BE2C (cell line): ENCODE measurements around the gene MAP4K1.
"Not testable (repeated sequence)": the region's sequence is repeated elsewhere in the genome, so short reads cannot be mapped to it uniquely, and the experiment has no call there.

ENCODE experiments used
- DNase-seq: peaks from one replicate; pipeline ENCODE4 v3.0.0-alpha.2; 2020
- H3K27me3 ChIP-seq: fragments of 250-450 bp; sonication (Bioruptor Pico); 2 replicates; pipeline ENCODE4 v1.5.1; 2020; ENCODE audit warnings: mild to moderate bottlenecking
- H3K36me3 ChIP-seq: fragments of 250-450 bp; sonication (Bioruptor Pico); 2 replicates; pipeline ENCODE4 v1.5.1; 2020; ENCODE audit warnings: mild to moderate bottlenecking
- H3K4me1 ChIP-seq: fragments of 250-450 bp; sonication (Bioruptor Pico); 2 replicates; pipeline ENCODE4 v1.5.1; 2020
- H3K4me3 ChIP-seq: 2 replicates; pipeline ENCODE4 v1.5.1; 2011; ENCODE audit warnings: low read depth, low read length
- H3K9me3 ChIP-seq: fragments of 250-450 bp; sonication (Bioruptor Pico); 2 replicates; pipeline ENCODE4 v1.5.1; 2020
- TF ChIP-seq, protein P1 (sequence below): IDR thresholded peaks from 2 replicates; pipeline ENCODE4 v1.5.1; 2012; ENCODE audit warnings: mild to moderate bottlenecking, low read depth, low read length

MAP4K1 gene

DNA sequence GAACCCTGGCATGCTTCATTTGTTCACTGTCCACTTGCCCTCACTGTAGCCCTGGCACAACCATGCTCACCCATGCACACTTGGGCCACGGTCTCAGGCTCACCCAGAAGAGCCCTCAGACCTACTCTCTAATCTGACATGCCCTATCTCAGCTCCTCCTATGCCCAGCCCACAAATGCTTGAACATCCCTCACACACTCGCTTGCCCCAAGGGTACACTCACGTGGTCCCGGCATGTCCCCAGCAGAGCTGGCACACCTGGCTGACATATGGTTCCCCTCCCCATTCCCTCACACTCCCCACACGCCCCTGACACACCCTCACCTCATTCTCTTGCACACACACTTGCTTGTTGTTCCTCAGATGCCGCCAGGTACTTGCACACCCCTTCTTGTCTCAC is 55.7 kb downstream of the MAP4K1 start:
- no peak for DNase-seq
- no peaks in the 10 kb centered on the region for H3K9me3 ChIP-seq
- peaks cover 19% of the 10 kb centered on the region for H3K27me3 ChIP-seq
- H3K36me3 ChIP-seq, result no peaks in the 10 kb centered on the region
- H3K4me3 ChIP-seq, result no peak overlapping the region
- TF ChIP-seq, protein P1, sequence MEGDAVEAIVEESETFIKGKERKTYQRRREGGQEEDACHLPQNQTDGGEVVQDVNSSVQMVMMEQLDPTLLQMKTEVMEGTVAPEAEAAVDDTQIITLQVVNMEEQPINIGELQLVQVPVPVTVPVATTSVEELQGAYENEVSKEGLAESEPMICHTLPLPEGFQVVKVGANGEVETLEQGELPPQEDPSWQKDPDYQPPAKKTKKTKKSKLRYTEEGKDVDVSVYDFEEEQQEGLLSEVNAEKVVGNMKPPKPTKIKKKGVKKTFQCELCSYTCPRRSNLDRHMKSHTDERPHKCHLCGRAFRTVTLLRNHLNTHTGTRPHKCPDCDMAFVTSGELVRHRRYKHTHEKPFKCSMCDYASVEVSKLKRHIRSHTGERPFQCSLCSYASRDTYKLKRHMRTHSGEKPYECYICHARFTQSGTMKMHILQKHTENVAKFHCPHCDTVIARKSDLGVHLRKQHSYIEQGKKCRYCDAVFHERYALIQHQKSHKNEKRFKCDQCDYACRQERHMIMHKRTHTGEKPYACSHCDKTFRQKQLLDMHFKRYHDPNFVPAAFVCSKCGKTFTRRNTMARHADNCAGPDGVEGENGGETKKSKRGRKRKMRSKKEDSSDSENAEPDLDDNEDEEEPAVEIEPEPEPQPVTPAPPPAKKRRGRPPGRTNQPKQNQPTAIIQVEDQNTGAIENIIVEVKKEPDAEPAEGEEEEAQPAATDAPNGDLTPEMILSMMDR, result no peak
- no peaks in the 10 kb centered on the region for H3K4me1 ChIP-seq

DNA sequence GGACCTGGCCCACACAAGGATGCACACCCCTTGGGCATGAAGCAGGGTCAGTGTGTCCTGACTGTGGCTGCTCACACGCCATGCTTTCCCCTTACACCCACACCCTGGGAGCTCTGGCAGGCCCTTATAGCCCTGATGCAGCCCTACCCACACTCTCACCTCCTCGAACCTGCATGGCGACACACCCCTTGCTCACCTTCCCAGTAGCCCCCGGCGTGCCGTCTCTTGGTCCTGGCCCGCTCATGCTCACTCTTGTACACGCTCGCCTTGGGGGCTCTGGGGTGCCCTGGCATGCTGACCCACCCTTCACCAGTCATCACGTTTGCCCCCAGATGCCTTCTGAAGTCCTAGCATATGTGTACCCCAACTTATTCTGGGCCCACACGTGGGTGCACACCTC is 56.1 kb downstream of the MAP4K1 start:
- no peak for DNase-seq
- Histone ChIP-seq H3K36me3 (no peaks in the 10 kb centered on the region), H3K9me3 (no peaks in the 10 kb centered on the region), H3K4me3 (no peak overlapping the region), H3K27me3 (peaks cover 19% of the 10 kb centered on the region), H3K4me1 (no peaks in the 10 kb centered on the region)
- TF ChIP-seq, protein P1, result no peak

DNA sequence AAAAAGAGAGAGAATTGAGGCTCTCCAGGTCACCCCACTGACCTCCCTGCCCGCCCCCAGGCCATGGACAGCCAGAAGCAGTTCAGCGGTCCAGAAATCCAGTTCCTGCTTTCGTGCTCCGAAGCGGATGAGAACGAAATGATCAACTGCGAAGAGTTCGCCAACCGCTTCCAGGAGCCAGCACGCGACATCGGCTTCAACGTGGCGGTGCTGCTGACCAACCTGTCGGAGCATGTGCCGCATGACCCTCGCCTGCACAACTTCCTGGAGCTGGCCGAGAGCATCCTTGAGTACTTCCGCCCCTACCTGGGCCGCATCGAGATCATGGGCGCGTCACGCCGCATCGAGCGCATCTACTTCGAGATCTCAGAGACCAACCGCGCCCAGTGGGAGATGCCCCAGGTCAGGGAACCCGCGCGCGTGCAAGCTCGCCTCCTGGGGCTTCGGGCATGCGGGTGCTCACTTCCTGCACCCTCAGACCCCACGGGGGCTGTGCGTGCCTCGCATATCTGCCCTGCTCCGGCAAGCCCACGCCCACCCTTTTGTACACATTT is 56.6 kb downstream of the MAP4K1 start:
- Histone ChIP-seq H3K9me3 (no peaks in the 10 kb centered on the region), H3K4me3 (no peak overlapping the region), H3K36me3 (no peaks in the 10 kb centered on the region), H3K27me3 (peaks cover 19% of the 10 kb centered on the region), H3K4me1 (no peaks in the 10 kb centered on the region)
- no peak for DNase-seq
- TF ChIP-seq, protein P1, result no peak

DNA sequence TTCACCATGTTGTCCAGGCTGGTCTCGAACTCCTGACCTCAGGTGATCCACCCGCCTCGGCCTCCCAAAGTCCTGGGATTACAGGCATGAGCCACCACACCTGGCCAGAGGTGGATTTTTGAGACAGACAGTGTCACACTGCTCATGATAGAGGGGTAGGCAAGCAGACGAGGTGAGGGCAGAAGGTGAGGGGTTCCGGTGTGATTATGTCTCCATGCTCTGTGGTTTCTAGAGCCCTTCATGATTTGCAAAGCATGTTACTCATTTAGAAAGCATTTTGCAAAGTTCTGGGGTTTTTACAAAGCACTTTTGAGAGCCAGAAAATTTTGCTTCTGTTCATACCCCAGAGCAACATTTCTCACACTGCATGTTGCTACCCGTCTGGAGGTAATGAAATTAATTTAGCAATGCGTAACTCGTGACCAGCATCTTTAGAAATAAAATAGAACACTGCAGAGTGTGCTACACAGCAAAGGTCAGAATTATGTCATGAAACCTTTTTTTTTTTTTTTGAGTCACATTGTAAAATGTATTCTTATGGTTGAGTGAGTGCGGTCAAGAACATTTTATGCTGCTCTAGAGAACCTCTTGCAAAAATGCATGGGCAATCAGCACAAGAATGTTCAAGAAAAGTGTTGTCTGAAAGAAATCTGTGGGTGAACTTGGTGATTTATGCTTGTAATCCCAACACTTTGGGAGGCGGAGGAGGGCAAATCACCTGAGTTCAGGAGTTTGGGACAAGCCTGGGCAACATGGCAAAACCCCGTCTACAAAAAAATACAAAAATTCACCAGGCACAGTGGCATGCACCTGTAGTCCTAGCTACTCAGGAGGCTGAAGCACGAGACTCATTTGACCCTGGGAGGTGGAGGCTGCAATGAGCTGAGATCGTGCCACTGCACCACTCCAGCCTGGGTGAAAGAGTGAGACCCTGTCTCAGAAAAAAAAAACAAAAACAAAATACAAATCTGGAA is 58.0 kb downstream of the MAP4K1 start:
- DNase-seq, result no peak
- Histone ChIP-seq H3K4me1 (no peaks in the 10 kb centered on the region), H3K9me3 (no peaks in the 10 kb centered on the region), H3K27me3 (peaks cover 5% of the 10 kb centered on the region), H3K36me3 (no peaks in the 10 kb centered on the region), H3K4me3 (no peak overlapping the region)
- TF ChIP-seq, protein P1, result no peak

DNA sequence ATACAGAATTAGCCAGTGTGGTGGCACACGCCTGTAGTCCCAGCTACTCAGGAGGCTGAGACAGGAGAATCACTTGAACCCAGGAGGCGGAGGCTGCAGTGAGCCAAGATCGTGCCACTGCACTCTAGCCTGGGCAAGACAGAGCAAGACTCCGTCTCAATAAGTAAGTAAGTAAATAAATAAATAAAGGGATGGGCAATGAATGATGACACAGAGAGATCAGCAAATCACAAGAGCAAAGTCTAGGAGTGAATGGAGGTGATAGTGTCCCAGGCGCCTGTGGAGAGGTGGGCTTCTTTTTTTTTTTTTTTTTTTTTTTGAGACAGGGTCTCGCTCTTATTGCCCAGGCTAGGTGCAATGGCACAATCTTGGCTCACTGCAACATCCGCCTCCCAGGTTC is 58.8 kb downstream of the MAP4K1 start:
- not testable (repeated sequence) for H3K36me3 ChIP-seq, H3K4me1 ChIP-seq

DNA sequence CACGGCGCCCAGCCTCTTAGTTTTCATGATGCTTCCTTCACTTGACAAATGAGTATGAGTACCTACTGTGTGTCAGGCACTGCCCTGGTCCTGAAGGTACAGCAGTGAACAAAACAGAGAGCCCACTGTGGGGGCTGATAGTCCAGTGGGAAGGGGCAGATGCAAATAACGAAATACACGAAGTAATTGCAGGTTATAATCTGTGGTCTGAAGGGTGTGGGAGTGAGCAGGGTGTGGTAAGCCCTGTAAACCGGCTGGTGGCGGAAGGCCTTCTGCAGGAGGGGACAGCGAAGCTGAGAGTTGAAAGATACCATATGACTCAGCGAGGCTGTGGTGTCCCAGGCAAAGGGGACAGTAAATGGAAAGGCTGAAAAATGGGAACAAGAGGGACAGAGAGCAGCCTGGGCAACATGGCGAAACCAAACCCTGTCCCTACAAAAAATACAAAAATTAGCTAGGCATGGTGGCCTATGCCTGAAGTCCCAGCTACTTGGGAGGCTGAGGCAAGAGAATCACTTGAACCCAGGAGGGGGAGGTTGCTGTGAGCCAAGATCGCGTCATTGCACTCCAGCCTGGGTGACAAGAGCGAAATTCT is 60.5 kb downstream of the MAP4K1 start:
- Histone ChIP-seq H3K36me3 (no peaks in the 10 kb centered on the region), H3K4me1 (no peaks in the 10 kb centered on the region), H3K4me3 (no peak overlapping the region), H3K27me3 (no peaks in the 10 kb centered on the region), H3K9me3 (no peaks in the 10 kb centered on the region)
- DNase-seq, result no peak
- TF ChIP-seq, protein P1, result no peak

More for the DNA sequence above, 58.8 kb downstream of the MAP4K1 start:
- not testable (repeated sequence) for H3K4me3 ChIP-seq, H3K27me3 ChIP-seq, DNase-seq, H3K9me3 ChIP-seq
